HepG2 (cell line): ENCODE measurements around the gene SCARB2. TPM values are rescaled to one million over a fixed set of nuclear protein-coding genes. Genes with fewer than 3 reads are reported as not detected.
A peak's percentile ranks its signal among the peaks of the same experiment; 100 is the strongest.

Experiments used
- CBX1 ChIP-seq: IDR thresholded peaks from one replicate; pipeline ENCODE4 v1.6.1; 2016; ENCODE audit warnings: antibody characterized with exemption, low read depth
- CTCF ChIP-seq: sonication (generic); formaldehyde crosslinking; IDR thresholded peaks from 2 replicates; pipeline ENCODE4 v1.5.0; 2020; ENCODE audit warnings: mild to moderate bottlenecking, missing genetic modification reagents, moderate library complexity
- ETV6 ChIP-seq: sonication (generic); formaldehyde crosslinking; conservative IDR thresholded peaks from 2 replicates; pipeline ENCODE4 v1.4.0; 2020; ENCODE audit warnings: missing genetic modification reagents
- HMGXB3 ChIP-seq: sonication (generic); formaldehyde crosslinking; IDR thresholded peaks from 2 replicates; pipeline ENCODE4 v1.4.0; 2020; ENCODE audit warnings: missing genetic modification reagents, borderline replicate concordance
- KLF6 ChIP-seq: IDR thresholded peaks from 2 replicates; pipeline ENCODE4 v1.8.0; 2016; ENCODE audit warnings: missing biosample characterization, missing genetic modification reagents
- NBN ChIP-seq: fragments of 450-650 bp; conservative IDR thresholded peaks from 2 replicates; pipeline ENCODE4 v1.6.1; 2017
- NFRKB ChIP-seq: fragments of 450-650 bp; IDR thresholded peaks from 2 replicates; pipeline ENCODE4 v1.6.1; 2017
- NR2F6 ChIP-seq, 2 experiments: IDR thresholded peaks; 2 replicates each; pipeline ENCODE4 v1.6.1; 2016; ENCODE audit warnings: antibody characterized with exemption in 1 of 2, mild to moderate bottlenecking in 1 of 2
- PAX8 ChIP-seq: sonication (generic); formaldehyde crosslinking; IDR thresholded peaks from 2 replicates; pipeline ENCODE4 v1.8.0; 2022; ENCODE audit warnings: mild to moderate bottlenecking, missing genetic modification reagents, borderline replicate concordance
- PLRG1 ChIP-seq: fragments of 450-650 bp; conservative IDR thresholded peaks from 2 replicates; pipeline ENCODE4 v1.6.1; 2016
- POGZ ChIP-seq: sonication (generic); formaldehyde crosslinking; IDR thresholded peaks from 2 replicates; pipeline ENCODE4 v1.4.0; 2020; ENCODE audit warnings: mild to moderate bottlenecking, missing genetic modification reagents
- POLR2AphosphoS2 ChIP-seq: IDR thresholded peaks from 2 replicates; pipeline ENCODE4 v1.6.1; 2011; ENCODE audit warnings: low read depth, low read length, improper control_type of control experiment
- SALL1 ChIP-seq: sonication (generic); formaldehyde crosslinking; IDR thresholded peaks from 2 replicates; pipeline ENCODE4 v1.8.0; 2022; ENCODE audit warnings: mild to moderate bottlenecking, missing genetic modification reagents
- ZGPAT ChIP-seq: IDR thresholded peaks from 2 replicates; pipeline ENCODE4 v1.6.1; 2016; ENCODE audit warnings: mild to moderate bottlenecking
- ZMAT3 ChIP-seq: sonication (generic); formaldehyde crosslinking; conservative IDR thresholded peaks from 2 replicates; pipeline ENCODE4 v1.7.0; 2021; ENCODE audit warnings: missing genetic modification reagents
- ZNF383 ChIP-seq: sonication (generic); formaldehyde crosslinking; IDR thresholded peaks from 2 replicates; pipeline ENCODE4 v1.4.0; 2020; ENCODE audit warnings: missing genetic modification reagents, mild to moderate bottlenecking, borderline replicate concordance
- ZNF547 ChIP-seq: sonication (generic); formaldehyde crosslinking; IDR thresholded peaks from 2 replicates; pipeline ENCODE4 v1.5.1; 2020; ENCODE audit warnings: mild to moderate bottlenecking, missing genetic modification reagents
- ZNF607 ChIP-seq: sonication (generic); formaldehyde crosslinking; IDR thresholded peaks from 2 replicates; pipeline ENCODE4 v1.5.1; 2020; ENCODE audit warnings: missing genetic modification reagents, mild to moderate bottlenecking, borderline replicate concordance
- ZNF660 ChIP-seq: sonication (generic); formaldehyde crosslinking; IDR thresholded peaks from 2 replicates; pipeline ENCODE4 v1.5.1; 2020; ENCODE audit warnings: mild to moderate bottlenecking, low read depth, missing genetic modification reagents, borderline replicate concordance
- ZNF672 ChIP-seq: sonication (generic); formaldehyde crosslinking; IDR thresholded peaks from 2 replicates; pipeline ENCODE4 v1.8.1; 2022; ENCODE audit warnings: missing genetic modification reagents
- ZNF770 ChIP-seq: sonication (generic); formaldehyde crosslinking; IDR thresholded peaks from 2 replicates; pipeline ENCODE4 v1.5.0; 2020; ENCODE audit warnings: mild to moderate bottlenecking, missing genetic modification reagents
- ZNF782 ChIP-seq: sonication (generic); formaldehyde crosslinking; IDR thresholded peaks from 2 replicates; pipeline ENCODE4 v1.4.0; 2020; ENCODE audit warnings: missing genetic modification reagents, mild to moderate bottlenecking, borderline replicate concordance
- ZSCAN12 ChIP-seq: sonication (generic); formaldehyde crosslinking; IDR thresholded peaks from 2 replicates; pipeline ENCODE4 v1.9.0; 2021; ENCODE audit warnings: mild to moderate bottlenecking, missing genetic modification reagents
- ZSCAN29 ChIP-seq: sonication (generic); formaldehyde crosslinking; conservative IDR thresholded peaks from 2 replicates; pipeline ENCODE4 v1.4.0; 2020; ENCODE audit warnings: mild to moderate bottlenecking, missing genetic modification reagents
- polyA plus RNA-seq, 8 experiments: library from polyadenylated mRNA; depleted of rRNA in 3 of 8; stranded (reverse) in 7 of 8; unstranded in 1 of 8; fragments of >200 nt; fragmentation: Illumina TruSeq in 4 of 8; extraction: Trizol in 4 of 8; gene quantifications; 2 replicates each; pipeline versions ENCODE4 v1.2.1 to v1.2.3, GENCODE V29; 2011 to 2016; ENCODE audit warnings: low read depth in 4 of 8, missing spikeins in 1 of 8, mixed read lengths in 1 of 8; ENCODE audit not compliant: insufficient read depth in 1 of 8
- total RNA-seq, 5 experiments: library from RNA; depleted of rRNA; stranded (reverse); fragments of >200 nt; fragmentation: Illumina TruSeq; extraction: Trizol; gene quantifications; 2 replicates each; pipeline ENCODE4 v1.2.3, GENCODE V29; 2016; ENCODE audit warnings: low read depth in 1 of 5

The SCARB2 gene
- total and polyA plus RNA-seq, 2 of the 13 experiments (the other 11 are each of a cell fraction or from before 2014, with no cell fraction given) = 40.6 to 43.4 TPM

DNA sequence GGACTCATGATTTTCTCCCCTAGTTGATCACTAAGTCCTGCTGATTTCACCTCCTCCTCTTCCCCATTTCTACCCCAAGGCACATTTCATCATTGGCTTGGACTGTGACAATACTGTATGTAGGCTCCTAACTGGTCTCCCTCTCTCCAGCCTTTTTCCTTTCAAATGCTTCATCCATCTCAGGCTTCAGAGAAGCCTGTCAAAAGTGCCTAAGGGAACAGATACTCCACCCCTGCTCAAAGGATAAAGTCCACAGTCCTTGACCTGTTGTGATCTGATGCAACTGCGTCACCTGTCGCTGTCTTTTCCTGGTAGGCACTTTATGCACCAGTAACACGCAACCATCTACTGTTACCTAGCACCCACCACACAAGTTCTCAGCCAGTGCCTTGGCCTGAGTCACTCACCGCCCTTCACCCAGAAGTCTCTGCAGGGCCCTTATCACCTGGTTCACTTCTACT is 12.8 kb downstream of the SCARB2 start (continued):
- TF ChIP-seq ZGPAT (CRISPR knock-in tag) (peak; percentile 29; the same call in 1 of the 2 replicates), ZNF607 (no peak), POGZ (CRISPR knock-in tag) (peak; percentile 79), ZSCAN12 (CRISPR knock-in tag) (no peak), POLR2AphosphoS2 (no peak), ETV6 (no peak), NBN (no peak), ZNF770 (CRISPR knock-in tag) (no peak), ZNF547 (no peak), SALL1 (CRISPR knock-in tag) (peak; percentile 83), KLF6 (no peak), PLRG1 (no peak), NFRKB (no peak), PAX8 (CRISPR knock-in tag) (no peak), CBX1 (no peak), NR2F6 (IDR thresholded peaks at IDR 0.05) (peak; percentile 89), NR2F6 (CRISPR knock-in tag; IDR thresholded peaks at IDR 0.05) (peak; percentile 95), ZNF782 (no peak; the same call in 1 of the 2 replicates), ZSCAN29 (CRISPR knock-in tag) (no peak), HMGXB3 (CRISPR knock-in tag) (0 out of 2 replicates have a peak, but pooled peaks have one; percentile 52), ZNF672 (CRISPR knock-in tag) (no peak), ZMAT3 (CRISPR knock-in tag) (no peak), ZNF383 (CRISPR knock-in tag) (no peak), CTCF (CRISPR knock-in tag) (no peak), ZNF660 (no peak)
